ENCODE data around the gene PLS1. TPM values are rescaled to one million over a fixed set of nuclear protein-coding genes. Genes with fewer than 3 reads are reported as not detected.

Gene PLS1
- total RNA-seq, 1 donor from 2014 or later, result 2.4 TPM

- Mint-ChIP-seq H3K9me3 (ENCODE audit: low read depth) (no peaks in the 10 kb centered on the region), H3K4me1 (ENCODE audit: low read depth) (no peaks in the 10 kb centered on the region), H3K4me3 (ENCODE audit: unreplicated experiment) (no peak overlapping the region), H3K36me3 (ENCODE audit: low read depth) (no peaks in the 10 kb centered on the region), H3K27ac (ENCODE audit: unreplicated experiment) (no peak overlapping the region), H3K27me3 (ENCODE audit: low read depth) (no peaks in the 10 kb centered on the region)
- no peak for TF ChIP-seq CTCF (IDR thresholded peaks at IDR 0.05)
- DNase-seq (ENCODE audit: low spot score), result no peak
Observed at GRCh38 chr3:142609136-142609535, 12.9 kb downstream of the PLS1 start.

- Mint-ChIP-seq H3K4me3 (ENCODE audit: unreplicated experiment) (no peak overlapping the region), H3K27ac (ENCODE audit: unreplicated experiment) (no peak overlapping the region), H3K27me3 (ENCODE audit: low read depth) (no peaks in the 10 kb centered on the region), H3K9me3 (ENCODE audit: low read depth) (no peaks in the 10 kb centered on the region), H3K36me3 (ENCODE audit: low read depth) (no peaks in the 10 kb centered on the region), H3K4me1 (ENCODE audit: low read depth) (no peaks in the 10 kb centered on the region)
- no peak for TF ChIP-seq CTCF (IDR thresholded peaks at IDR 0.05)
- no peak for DNase-seq (ENCODE audit: low spot score)
Observed at GRCh38 chr3:142611206-142611605, 15.0 kb downstream of the PLS1 start.

- DNase-seq (ENCODE audit: low spot score), result no peak
- no peak for TF ChIP-seq CTCF (IDR thresholded peaks at IDR 0.05)
- no peak overlapping the region for H3K27ac Mint-ChIP-seq (ENCODE audit: unreplicated experiment)
- no peaks in the 10 kb centered on the region for H3K9me3 Mint-ChIP-seq (ENCODE audit: low read depth)
- no peaks in the 10 kb centered on the region for H3K36me3 Mint-ChIP-seq (ENCODE audit: low read depth)
- no peaks in the 10 kb centered on the region for H3K4me1 Mint-ChIP-seq (ENCODE audit: low read depth)
- H3K4me3 Mint-ChIP-seq (ENCODE audit: unreplicated experiment), result no peak overlapping the region
- H3K27me3 Mint-ChIP-seq (ENCODE audit: low read depth), result no peaks in the 10 kb centered on the region
Observed at GRCh38 chr3:142613491-142613890, 17.3 kb downstream of the PLS1 start.

GRCh38 chr3:142614059-142614626 is 17.9 kb downstream of the PLS1 start:
- no peak for DNase-seq (ENCODE audit: low spot score)
- H3K4me1 Mint-ChIP-seq (ENCODE audit: low read depth), result peaks cover 5% of the 10 kb centered on the region
- no peak overlapping the region for H3K27ac Mint-ChIP-seq (ENCODE audit: unreplicated experiment)
- TF ChIP-seq CTCF (IDR thresholded peaks at IDR 0.05), result no peak
- no peak overlapping the region for H3K4me3 Mint-ChIP-seq (ENCODE audit: unreplicated experiment)
- no peaks in the 10 kb centered on the region for H3K27me3 Mint-ChIP-seq (ENCODE audit: low read depth)
- no peaks in the 10 kb centered on the region for H3K36me3 Mint-ChIP-seq (ENCODE audit: low read depth)
- no peaks in the 10 kb centered on the region for H3K9me3 Mint-ChIP-seq (ENCODE audit: low read depth)

GRCh38 chr3:142615171-142615570 is 19.0 kb downstream of the PLS1 start:
- Mint-ChIP-seq H3K4me1 (ENCODE audit: low read depth) (peaks cover 8% of the 10 kb centered on the region), H3K27ac (ENCODE audit: unreplicated experiment) (no peak overlapping the region), H3K9me3 (ENCODE audit: low read depth) (no peaks in the 10 kb centered on the region), H3K36me3 (ENCODE audit: low read depth) (no peaks in the 10 kb centered on the region), H3K27me3 (ENCODE audit: low read depth) (no peaks in the 10 kb centered on the region), H3K4me3 (ENCODE audit: unreplicated experiment) (no peak overlapping the region)
- TF ChIP-seq CTCF (IDR thresholded peaks at IDR 0.05), result no peak
- DNase-seq (ENCODE audit: low spot score), result no peak

Measured in chondrocyte (in vitro differentiated cells).